Measurements from ENCODE around the gene ALG3.

The ALG3 gene

DNA sequence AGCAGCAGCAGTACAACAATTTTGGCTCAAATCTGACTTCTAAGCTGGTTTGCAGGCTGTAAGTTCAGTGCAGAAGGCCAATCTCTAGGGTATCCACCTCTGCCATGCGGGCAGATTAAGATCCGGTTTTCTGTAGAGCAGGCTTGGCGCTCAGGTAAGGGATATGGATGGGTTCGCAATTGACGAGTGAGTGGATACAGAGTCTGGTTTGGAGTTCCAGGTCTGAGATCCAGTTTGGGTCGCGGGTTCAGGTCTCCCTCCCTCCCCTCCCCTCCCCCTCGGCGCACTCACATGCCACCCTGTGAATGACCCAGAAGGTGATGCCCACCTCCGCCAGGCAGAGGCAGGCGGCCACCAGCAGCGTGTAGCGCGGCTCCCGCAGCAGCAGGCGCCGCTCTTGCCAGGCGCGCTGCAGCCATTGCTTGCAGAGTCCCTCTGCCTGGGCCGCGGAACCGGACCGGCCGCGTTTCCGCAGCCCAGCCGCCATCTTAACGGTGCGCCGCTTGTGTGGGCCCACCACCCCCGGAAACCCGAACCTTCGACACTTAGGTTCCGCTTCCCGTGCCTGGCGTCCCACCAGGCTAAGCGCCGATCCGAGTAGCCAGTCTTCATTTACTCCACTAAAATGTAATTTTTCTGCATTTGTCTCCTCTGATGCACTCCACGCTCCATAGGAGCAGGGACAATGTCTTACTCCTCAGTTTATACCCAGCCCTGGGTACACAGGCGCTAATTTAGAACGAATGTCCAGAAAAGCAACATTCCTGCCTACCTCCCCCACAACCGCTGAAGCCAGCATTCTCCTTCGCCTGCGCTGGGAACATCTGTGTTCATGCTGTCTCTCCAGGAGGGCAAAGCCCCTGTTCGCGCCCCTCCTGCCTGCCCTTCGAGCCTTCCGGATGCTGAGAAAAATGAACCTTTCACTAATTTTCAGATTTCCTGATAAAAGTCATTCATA, at the start of gene ALG3:
Gene ALG3 (minus strand): TSS at position 509 of the 958 bp plus-strand sequence. CDS start 22 bp downstream, at position 487.
- no peak for TF ChIP-seq CTCF (IDR thresholded peaks at IDR 0.05; ENCODE audit: low read depth, low read length)

DNA sequence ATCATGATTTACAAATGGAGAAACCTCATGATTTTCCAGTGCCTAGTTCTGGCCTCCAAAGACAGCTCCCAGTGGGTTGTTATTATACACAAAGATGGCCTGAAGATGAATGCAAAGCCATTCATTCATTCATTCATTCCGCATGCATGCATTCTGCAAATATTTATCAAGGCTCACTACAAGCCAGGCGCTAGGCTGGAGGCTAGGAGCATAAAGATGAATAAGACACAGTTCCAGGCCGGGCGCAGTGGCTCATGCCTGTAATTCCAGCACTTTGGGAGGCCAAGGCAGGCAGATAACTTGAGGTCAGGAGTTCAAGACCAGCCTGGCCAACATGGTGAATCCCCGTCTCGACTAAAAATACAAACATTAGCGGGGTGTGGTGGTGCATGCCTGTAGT, 47.9 kb upstream of the ALG3 start:
- no peak overlapping the region for H3K4me3 ChIP-seq (ENCODE audit: low read depth, low read length)
- no peak for TF ChIP-seq CTCF (IDR thresholded peaks at IDR 0.05; ENCODE audit: low read depth, low read length)

More for the DNA sequence above, at the start of gene ALG3:
- H3K4me3 ChIP-seq (ENCODE audit: low read depth, low read length): peak within 1 kb of the TSS; percentile 95

GRCh38 chr3:184295771-184296170, 47.0 kb upstream of the ALG3 start:
- H3K4me3 ChIP-seq (ENCODE audit: low read depth, low read length): no peak overlapping the region
- no peak for TF ChIP-seq CTCF (IDR thresholded peaks at IDR 0.05; ENCODE audit: low read depth, low read length)

DNA sequence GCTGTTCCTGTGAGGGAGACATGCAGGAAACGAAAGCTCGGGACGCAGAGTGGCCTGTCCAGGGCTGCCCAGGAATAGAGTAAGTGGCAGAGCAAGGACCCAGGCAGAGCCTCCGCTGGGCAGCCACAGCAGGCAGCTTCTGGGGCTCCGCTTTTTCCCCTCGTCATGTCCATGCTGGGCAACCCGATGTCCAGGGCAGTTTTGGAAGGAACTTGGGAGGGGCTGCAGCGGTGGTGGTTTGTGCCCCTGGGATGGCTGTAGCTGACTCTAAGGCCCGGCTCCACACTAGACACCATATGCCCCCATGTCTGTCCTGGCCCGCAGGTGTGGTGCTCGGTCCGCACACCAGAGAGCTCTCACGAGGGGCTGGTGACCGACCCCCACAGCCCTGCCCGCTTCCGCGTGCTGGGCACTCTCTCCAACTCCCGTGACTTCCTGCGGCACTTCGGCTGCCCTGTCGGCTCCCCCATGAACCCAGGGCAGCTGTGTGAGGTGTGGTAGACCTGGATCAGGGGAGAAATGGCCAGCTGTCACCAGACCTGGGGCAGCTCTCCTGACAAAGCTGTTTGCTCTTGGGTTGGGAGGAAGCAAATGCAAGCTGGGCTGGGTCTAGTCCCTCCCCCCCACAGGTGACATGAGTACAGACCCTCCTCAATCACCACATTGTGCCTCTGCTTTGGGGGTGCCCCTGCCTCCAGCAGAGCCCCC, 43.1 kb upstream of the ALG3 start:
- no peak overlapping the region for H3K4me3 ChIP-seq (ENCODE audit: low read depth, low read length)
- no peak for TF ChIP-seq CTCF (IDR thresholded peaks at IDR 0.05; ENCODE audit: low read depth, low read length)

- no peak for TF ChIP-seq CTCF (IDR thresholded peaks at IDR 0.05; ENCODE audit: low read depth, low read length)
- H3K4me3 ChIP-seq (ENCODE audit: low read depth, low read length): no peak overlapping the region
These were observed 42.4 kb upstream of the ALG3 start for GRCh38 chr3:184291044-184291737.

- H3K4me3 ChIP-seq (ENCODE audit: low read depth, low read length): no peak overlapping the region
- no peak for TF ChIP-seq CTCF (IDR thresholded peaks at IDR 0.05; ENCODE audit: low read depth, low read length)
These were observed 41.6 kb upstream of the ALG3 start for GRCh38 chr3:184290331-184290730.
